GM23338 (cell line): ENCODE measurements around the gene VPS45. TPM values are rescaled to one million over a fixed set of nuclear protein-coding genes. Genes with fewer than 3 reads are reported as not detected.

Experiments used
- ATAC-seq: fragments of 200-7000 bp; cut with Tn5 transposase; 3 replicates; pipeline ENCODE4 v1.9.1; 2020
- DNase-seq: peaks from one replicate; pipeline ENCODE4 v3.0.0-alpha.2; 2015; ENCODE audit warnings: low spot score
- H2AFZ ChIP-seq: fragments of 200-600 bp; sonication (generic); 2 replicates; pipeline ENCODE4 v1.8.0; 2016; ENCODE audit warnings: antibody characterized with exemption, mild to moderate bottlenecking, moderate library complexity
- H3F3A ChIP-seq: fragments of 200-600 bp; sonication (generic); replicated peaks from 2 replicates; pipeline ENCODE4 v1.8.0; 2017; ENCODE audit warnings: antibody characterized with exemption, mixed run types, low read depth
- H3K27ac ChIP-seq: fragments of 200-600 bp; sonication (generic); 2 replicates; pipeline ENCODE4 v1.6.1; 2016; ENCODE audit warnings: low read depth
- H3K27me3 ChIP-seq: fragments of 200-600 bp; sonication (generic); 2 replicates; pipeline ENCODE4 v1.8.0; 2016; ENCODE audit warnings: mild to moderate bottlenecking, mixed run types, moderate library complexity; ENCODE audit not compliant: insufficient read depth
- H3K36me3 ChIP-seq: fragments of 200-600 bp; sonication (generic); 2 replicates; pipeline ENCODE4 v1.8.0; 2016; ENCODE audit warnings: mild to moderate bottlenecking; ENCODE audit not compliant: insufficient read depth
- H3K4me1 ChIP-seq: fragments of 200-600 bp; sonication (generic); 2 replicates; pipeline ENCODE4 v1.8.0; 2016; ENCODE audit warnings: mild to moderate bottlenecking, moderate library complexity; ENCODE audit not compliant: insufficient read depth
- H3K4me2 ChIP-seq: fragments of 200-600 bp; sonication (generic); 2 replicates; pipeline ENCODE4 v1.7.1; 2017; ENCODE audit warnings: mixed run types
- H3K4me3 ChIP-seq: fragments of 200-600 bp; sonication (generic); 2 replicates; pipeline ENCODE4 v1.6.1; 2016; ENCODE audit warnings: mixed run types
- H3K79me2 ChIP-seq: fragments of 200-600 bp; sonication (generic); replicated peaks from 2 replicates; pipeline ENCODE4 v1.8.0; 2017; ENCODE audit warnings: mild to moderate bottlenecking; ENCODE audit not compliant: insufficient read depth
- H3K9me2 ChIP-seq: fragments of 200-600 bp; sonication (generic); 2 replicates; pipeline ENCODE4 v1.8.0; 2017; ENCODE audit not compliant: insufficient read depth
- H4K20me1 ChIP-seq: fragments of 200-600 bp; sonication (generic); replicated peaks from 2 replicates; pipeline ENCODE4 v1.8.0; 2017; ENCODE audit warnings: mild to moderate bottlenecking; ENCODE audit not compliant: insufficient read depth
- H3K27ac Mint-ChIP-seq: 2 replicates; pipeline ENCODE4 v1.8.0; 2020; ENCODE audit warnings: inconsistent platforms, mild to moderate bottlenecking, moderate library complexity, mixed read lengths
- H3K27me3 Mint-ChIP-seq: 3 replicates; pipeline ENCODE4 v1.8.0; 2022; ENCODE audit warnings: low read depth, mild to moderate bottlenecking, moderate library complexity, mixed read lengths, inconsistent platforms; ENCODE audit not compliant: insufficient read depth, poor library complexity
- H3K36me3 Mint-ChIP-seq: 3 replicates; pipeline ENCODE4 v1.8.0; 2021; ENCODE audit warnings: low read depth, mild to moderate bottlenecking, inconsistent platforms, moderate library complexity, mixed read lengths
- H3K4me1 Mint-ChIP-seq: 3 replicates; pipeline ENCODE4 v1.8.0; 2020; ENCODE audit warnings: mild to moderate bottlenecking, inconsistent platforms, mixed read lengths
- H3K4me3 Mint-ChIP-seq: 3 replicates; pipeline ENCODE4 v1.8.0; 2021; ENCODE audit warnings: moderate library complexity, mild to moderate bottlenecking, inconsistent platforms, mixed read lengths
- H3K9me3 Mint-ChIP-seq: 3 replicates; pipeline ENCODE4 v1.8.0; 2020; ENCODE audit warnings: moderate library complexity, mild to moderate bottlenecking, inconsistent platforms, mixed read lengths
- CTCF ChIP-seq, 2 experiments: fragments of 200-600 bp in 1 of 2; sonication (generic) in 1 of 2; conservative IDR thresholded peaks; 2 replicates each; pipeline versions ENCODE4 v1.5.1 to v1.6.1; 2016 to 2017; ENCODE audit warnings: antibody characterized with exemption in 2 of 2, low read depth in 2 of 2, mild to moderate bottlenecking in 2 of 2, moderate library complexity in 1 of 2
- ETS1 ChIP-seq: IDR thresholded peaks from 2 replicates; pipeline ENCODE4 v1.6.1; 2016; ENCODE audit warnings: antibody characterized with exemption
- EZH2 ChIP-seq: fragments of 200-600 bp; sonication (generic); IDR thresholded peaks from one replicate; pipeline ENCODE4 v1.8.0; 2017; ENCODE audit warnings: antibody characterized with exemption, mild to moderate bottlenecking, low read depth; ENCODE audit not compliant: unreplicated experiment
- EZH2phosphoT487 ChIP-seq: fragments of 200-600 bp; sonication (generic); IDR thresholded peaks from one replicate; pipeline ENCODE4 v1.8.1; 2018; ENCODE audit warnings: antibody characterized with exemption; ENCODE audit not compliant: unreplicated experiment
- NANOG ChIP-seq: IDR thresholded peaks from 2 replicates; pipeline ENCODE4 v1.6.1; 2016; ENCODE audit warnings: antibody characterized with exemption, borderline replicate concordance
- POLR2AphosphoS5 ChIP-seq: IDR thresholded peaks from 2 replicates; pipeline ENCODE4 v1.6.1; 2016; ENCODE audit warnings: antibody characterized with exemption, low read depth
- REST ChIP-seq: IDR thresholded peaks from one replicate; pipeline ENCODE4 v1.6.1; 2018; ENCODE audit warnings: antibody characterized with exemption; ENCODE audit not compliant: unreplicated experiment
- STAT1 ChIP-seq: IDR thresholded peaks from one replicate; pipeline ENCODE4 v1.6.1; 2016; ENCODE audit warnings: antibody characterized with exemption; ENCODE audit not compliant: unreplicated experiment
- ZNF114 ChIP-seq: fragments of 250-450 bp; sonication (Bioruptor Pico); IDR thresholded peaks from 2 replicates; pipeline ENCODE4 v1.5.0; 2020; ENCODE audit warnings: mild to moderate bottlenecking, moderate library complexity
- ZNF331 ChIP-seq: fragments of 250-450 bp; sonication (Bioruptor Pico); IDR thresholded peaks from 2 replicates; pipeline ENCODE4 v1.5.0; 2020; ENCODE audit warnings: low read depth, mild to moderate bottlenecking, moderate library complexity
- ZNF462 ChIP-seq: fragments of 250-450 bp; sonication (Bioruptor Pico); IDR thresholded peaks from 2 replicates; pipeline ENCODE4 v1.5.0; 2020; ENCODE audit warnings: mild to moderate bottlenecking, moderate library complexity
- polyA plus RNA-seq: library from polyadenylated mRNA; unstranded; fragments of >200 nt; fragmentation: Nextera tagmentation; extraction: Ambion mirVana; gene quantifications from 2 replicates; pipeline ENCODE4 v1.2.1, GENCODE V29; 2016
- total RNA-seq: library from RNA; depleted of rRNA; stranded (reverse); fragments of >200 nt; shearing (Covaris generic); gene quantifications from 2 replicates; pipeline ENCODE4 v1.2.3, GENCODE V29; 2014

The VPS45 gene
- total and polyA plus RNA-seq, 2 experiments from 2014 or later = 23.5 to 37.5 TPM

- ATAC-seq (no peak), DNase-seq (no peak)
- H3K36me3 ChIP-seq = peaks cover 10% of the 10 kb centered on the region; the same call in 1 of the 2 replicates
- no peak overlapping the region for H3K27ac Mint-ChIP-seq
- H3K9me3 Mint-ChIP-seq = no peaks in the 10 kb centered on the region
- TF ChIP-seq REST = no peak
- no peak for TF ChIP-seq CTCF (conservative IDR thresholded peaks at IDR 0.05; ENCODE audit: low read depth in 2 of 2)
- no peak for TF ChIP-seq ZNF462 (CRISPR knock-in tag)
- no peak for TF ChIP-seq ETS1
- no peak for TF ChIP-seq EZH2
- no peak for TF ChIP-seq EZH2phosphoT487
- TF ChIP-seq POLR2AphosphoS5 = no peak
- TF ChIP-seq NANOG = no peak
- no peak for TF ChIP-seq STAT1
- TF ChIP-seq ZNF331 = no peak
- TF ChIP-seq ZNF114 (CRISPR knock-in tag) = no peak
- no peak overlapping the region for H3K27ac ChIP-seq
- no peak overlapping the region for H2AFZ ChIP-seq
- H3K27me3 Mint-ChIP-seq = no peaks in the 10 kb centered on the region
- H3K4me1 ChIP-seq = no peaks in the 10 kb centered on the region
- H3K36me3 Mint-ChIP-seq = peaks cover 14% of the 10 kb centered on the region; the same call in 2 of the 3 replicates
- no peak overlapping the region for H3K4me3 ChIP-seq
- no peaks in the 10 kb centered on the region for H3F3A ChIP-seq
- no peaks in the 10 kb centered on the region for H3K4me1 Mint-ChIP-seq
- no peaks in the 10 kb centered on the region for H4K20me1 ChIP-seq
- no peak overlapping the region for H3K4me2 ChIP-seq
- no peaks in the 10 kb centered on the region for H3K9me2 ChIP-seq
- no peaks in the 10 kb centered on the region for H3K27me3 ChIP-seq
- no peaks in the 10 kb centered on the region for H3K79me2 ChIP-seq
- no peak overlapping the region for H3K4me3 Mint-ChIP-seq
These were observed 16.3 kb downstream of the VPS45 start for GRCh38 chr1:150083907-150084306.
